K562 (cell line): ENCODE results near the gene SLC11A1. TPM values are rescaled to one million over a fixed set of nuclear protein-coding genes. Genes with fewer than 3 reads are reported as not detected.

Experiments
- ARID1B ChIP-seq: fragments of 450-650 bp; IDR thresholded peaks from 2 replicates; pipeline ENCODE4 v1.6.1; 2016; ENCODE audit warnings: antibody characterized with exemption, mild to moderate bottlenecking, inconsistent platforms
- CBX1 ChIP-seq: sonication (generic); IDR thresholded peaks from 2 replicates; pipeline ENCODE4 v1.6.1; 2016; ENCODE audit warnings: antibody characterized with exemption, low read depth, mild to moderate bottlenecking
- CREBBP ChIP-seq: IDR thresholded peaks from one replicate; pipeline ENCODE4 v1.6.1; 2012; ENCODE audit warnings: low read depth, mild to moderate bottlenecking, control low read depth, inconsistent platforms, low read length
- EP400 ChIP-seq: fragments of 450-650 bp; IDR thresholded peaks from 2 replicates; pipeline ENCODE4 v1.6.1; 2017; ENCODE audit warnings: antibody characterized with exemption, mild to moderate bottlenecking, moderate library complexity
- ERF ChIP-seq: fragments of 450-650 bp; formaldehyde crosslinking; IDR thresholded peaks from 2 replicates; pipeline ENCODE4 v1.4.0; 2020; ENCODE audit warnings: mild to moderate bottlenecking, mixed read lengths
- HDAC2 ChIP-seq: fragments of 450-650 bp; IDR thresholded peaks from 2 replicates; pipeline ENCODE4 v1.6.1; 2016; ENCODE audit warnings: mild to moderate bottlenecking
- HMG20A ChIP-seq: fragments of 450-650 bp; formaldehyde crosslinking; conservative IDR thresholded peaks from 2 replicates; pipeline ENCODE4 v1.4.0; 2020; ENCODE audit warnings: mild to moderate bottlenecking, mixed read lengths
- IFI16 ChIP-seq: fragments of 250-450 bp; sonication (Bioruptor Pico); IDR thresholded peaks from 2 replicates; pipeline ENCODE4 v2.1.2; 2022; ENCODE audit warnings: mild to moderate bottlenecking, inconsistent platforms
- POU5F1 ChIP-seq: fragments of 150-350 bp; IDR thresholded peaks from 2 replicates; pipeline ENCODE4 v1.6.1; 2014; ENCODE audit warnings: borderline replicate concordance, low read length, low read depth, mild to moderate bottlenecking; ENCODE audit not compliant: partially characterized antibody
- RAD21 ChIP-seq, 2 experiments: fragments of 250-450 bp in 1 of 2; fragments of 450-650 bp in 1 of 2; sonication (Bioruptor Pico) in 1 of 2; formaldehyde crosslinking in 1 of 2; IDR thresholded peaks in 1 of 2; conservative IDR thresholded peaks in 1 of 2; 2 replicates each; pipeline versions ENCODE4 v1.4.0 to v1.8.0; 2020 to 2022; ENCODE audit warnings: mild to moderate bottlenecking in 2 of 2, moderate library complexity in 1 of 2
- SAFB2 ChIP-seq: fragments of 200-400 bp; formaldehyde crosslinking; IDR thresholded peaks from 2 replicates; pipeline ENCODE4 v1.6.1; 2018; ENCODE audit warnings: borderline replicate concordance, low read length, low read depth, moderate library complexity; ENCODE audit not compliant: severe bottlenecking
- STAT5B ChIP-seq: fragments of 250-450 bp; sonication (Bioruptor Pico); IDR thresholded peaks from 2 replicates; pipeline ENCODE4 v1.8.0; 2021; ENCODE audit warnings: mild to moderate bottlenecking, inconsistent platforms
- ZC3H4 ChIP-seq: sonication (generic); formaldehyde crosslinking; IDR thresholded peaks from 2 replicates; pipeline ENCODE4 v1.9.0; 2021; ENCODE audit warnings: missing genetic modification reagents, borderline replicate concordance
- ZNF551 ChIP-seq: fragments of 250-450 bp; sonication (Bioruptor Pico); IDR thresholded peaks from 2 replicates; pipeline ENCODE4 v1.5.0; 2021; ENCODE audit warnings: mild to moderate bottlenecking, moderate library complexity
- polyA plus RNA-seq, 8 experiments: library from polyadenylated mRNA; depleted of rRNA in 4 of 8; stranded (reverse) in 5 of 8; unstranded in 3 of 8; fragments of >200 nt; fragmentation: Nextera tagmentation in 2 of 8; fragmentation: Illumina TruSeq in 1 of 8; extraction: Ambion mirVana in 2 of 8; extraction: Trizol in 1 of 8; gene quantifications; 2 replicates each; pipeline versions ENCODE4 v1.2.1 to v1.2.3, GENCODE V29; 2011 to 2014; ENCODE audit warnings: inconsistent platforms in 1 of 8, missing spikeins in 1 of 8
- total RNA-seq, 7 experiments: library from RNA; depleted of rRNA in 6 of 7; stranded (reverse); fragments of >200 nt in 6 of 7; fragmentation: Illumina TruSeq in 2 of 7; extraction: Trizol in 2 of 7; gene quantifications; 2 replicates each; pipeline versions ENCODE4 v1.2.1 to v1.2.3, GENCODE V29; 2011 to 2021; ENCODE audit warnings: low replicate concordance in 1 of 7
- TF ChIP-seq, protein P1 (sequence below), 2 experiments: fragments of 450-650 bp in 1 of 2; IDR thresholded peaks; 2 replicates each; pipeline ENCODE4 v1.6.1; 2011 to 2017; ENCODE audit warnings: low read depth in 2 of 2, antibody characterized with exemption in 1 of 2, borderline replicate concordance in 1 of 2, low read length in 1 of 2, mild to moderate bottlenecking in 1 of 2, mixed read lengths in 1 of 2; ENCODE audit not compliant: control insufficient read depth in 1 of 2
- TF ChIP-seq, protein P2 (sequence below): fragments of 450-650 bp; IDR thresholded peaks from 2 replicates; pipeline ENCODE4 v1.7.1; 2018; ENCODE audit warnings: mild to moderate bottlenecking, low read depth; ENCODE audit not compliant: partially characterized antibody
- TF ChIP-seq, protein P3 (sequence below): sonication (generic); formaldehyde crosslinking; IDR thresholded peaks from 2 replicates; pipeline ENCODE4 v1.8.1; 2023; ENCODE audit warnings: mild to moderate bottlenecking, missing genetic modification reagents

Gene SLC11A1
- total and polyA plus RNA-seq, 9 of the 15 experiments (the other 6 are each of a cell fraction or from before 2014, with no cell fraction given): 0.35 to 1.6 (median 0.65) TPM

DNA sequence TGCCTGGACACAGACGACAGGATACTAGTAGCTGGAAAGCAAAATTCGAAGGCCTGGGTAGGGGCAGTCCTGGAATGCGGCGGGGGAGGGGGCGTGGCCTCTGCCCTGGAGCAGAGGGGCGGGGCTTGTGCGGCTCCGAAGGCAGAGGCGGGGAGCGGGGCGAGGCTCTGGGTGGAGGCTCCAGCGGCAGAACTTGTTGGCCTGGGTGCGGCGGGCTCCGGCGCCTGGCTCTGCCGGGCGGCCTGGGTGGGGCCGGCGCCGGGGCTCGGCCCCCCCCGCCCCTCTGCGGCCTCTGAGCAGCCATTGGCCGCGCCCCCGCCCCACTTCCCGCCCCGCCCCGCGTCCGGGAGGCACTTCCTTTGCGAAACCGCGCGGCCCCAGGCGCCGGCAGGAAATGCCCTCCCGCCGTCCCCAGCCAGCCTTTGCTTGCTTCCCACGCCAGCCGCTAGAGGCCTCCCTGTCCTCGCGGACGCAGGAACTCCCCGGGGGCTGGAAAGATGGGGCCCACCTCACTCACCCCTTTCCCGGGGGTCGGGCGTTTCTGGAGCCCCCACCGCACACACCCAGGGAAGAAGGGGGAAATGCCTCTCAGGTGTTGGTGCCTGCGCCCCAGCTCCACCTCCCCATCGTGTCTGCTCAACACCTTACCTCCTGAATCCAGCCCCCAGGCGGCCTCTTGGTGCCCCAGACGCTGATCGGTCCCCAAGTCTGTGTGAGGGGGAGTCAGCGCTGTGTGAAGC, 24.3 kb downstream of the SLC11A1 start (continued):
- TF ChIP-seq HMG20A (no peak), ZC3H4 (CRISPR knock-in tag) (no peak), ZNF551 (CRISPR knock-in tag) (no peak), IFI16 (CRISPR knock-in tag) (no peak), EP400 (peak; percentile 63; the same call in 1 of the 2 replicates), CBX1 (peak; percentile 73), ERF (CRISPR knock-in tag) (peak; percentile 84; the same call in 1 of the 2 replicates), STAT5B (no peak), HDAC2 (no peak), RAD21 (CRISPR knock-in tag; conservative IDR thresholded peaks at IDR 0.05 in 1 of 2, IDR thresholded peaks at IDR 0.05 in 1 of 2) (peak; percentile 67 to 69), CREBBP (no peak), POU5F1 (no peak), SAFB2 (no peak), ARID1B (peak; percentile 32; the same call in 1 of the 2 replicates)
- TF ChIP-seq, protein P1, sequence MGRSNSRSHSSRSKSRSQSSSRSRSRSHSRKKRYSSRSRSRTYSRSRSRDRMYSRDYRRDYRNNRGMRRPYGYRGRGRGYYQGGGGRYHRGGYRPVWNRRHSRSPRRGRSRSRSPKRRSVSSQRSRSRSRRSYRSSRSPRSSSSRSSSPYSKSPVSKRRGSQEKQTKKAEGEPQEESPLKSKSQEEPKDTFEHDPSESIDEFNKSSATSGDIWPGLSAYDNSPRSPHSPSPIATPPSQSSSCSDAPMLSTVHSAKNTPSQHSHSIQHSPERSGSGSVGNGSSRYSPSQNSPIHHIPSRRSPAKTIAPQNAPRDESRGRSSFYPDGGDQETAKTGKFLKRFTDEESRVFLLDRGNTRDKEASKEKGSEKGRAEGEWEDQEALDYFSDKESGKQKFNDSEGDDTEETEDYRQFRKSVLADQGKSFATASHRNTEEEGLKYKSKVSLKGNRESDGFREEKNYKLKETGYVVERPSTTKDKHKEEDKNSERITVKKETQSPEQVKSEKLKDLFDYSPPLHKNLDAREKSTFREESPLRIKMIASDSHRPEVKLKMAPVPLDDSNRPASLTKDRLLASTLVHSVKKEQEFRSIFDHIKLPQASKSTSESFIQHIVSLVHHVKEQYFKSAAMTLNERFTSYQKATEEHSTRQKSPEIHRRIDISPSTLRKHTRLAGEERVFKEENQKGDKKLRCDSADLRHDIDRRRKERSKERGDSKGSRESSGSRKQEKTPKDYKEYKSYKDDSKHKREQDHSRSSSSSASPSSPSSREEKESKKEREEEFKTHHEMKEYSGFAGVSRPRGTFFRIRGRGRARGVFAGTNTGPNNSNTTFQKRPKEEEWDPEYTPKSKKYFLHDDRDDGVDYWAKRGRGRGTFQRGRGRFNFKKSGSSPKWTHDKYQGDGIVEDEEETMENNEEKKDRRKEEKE (IDR thresholded peaks at IDR 0.05; ENCODE audit: borderline replicate concordance in 1 of 2, control insufficient read depth in 1 of 2, low read depth in 2 of 2, low read length in 1 of 2): 0 out of 4 replicates have a peak, but pooled peaks of 1 of the 2 experiments have one; percentile 69
- TF ChIP-seq, protein P2, sequence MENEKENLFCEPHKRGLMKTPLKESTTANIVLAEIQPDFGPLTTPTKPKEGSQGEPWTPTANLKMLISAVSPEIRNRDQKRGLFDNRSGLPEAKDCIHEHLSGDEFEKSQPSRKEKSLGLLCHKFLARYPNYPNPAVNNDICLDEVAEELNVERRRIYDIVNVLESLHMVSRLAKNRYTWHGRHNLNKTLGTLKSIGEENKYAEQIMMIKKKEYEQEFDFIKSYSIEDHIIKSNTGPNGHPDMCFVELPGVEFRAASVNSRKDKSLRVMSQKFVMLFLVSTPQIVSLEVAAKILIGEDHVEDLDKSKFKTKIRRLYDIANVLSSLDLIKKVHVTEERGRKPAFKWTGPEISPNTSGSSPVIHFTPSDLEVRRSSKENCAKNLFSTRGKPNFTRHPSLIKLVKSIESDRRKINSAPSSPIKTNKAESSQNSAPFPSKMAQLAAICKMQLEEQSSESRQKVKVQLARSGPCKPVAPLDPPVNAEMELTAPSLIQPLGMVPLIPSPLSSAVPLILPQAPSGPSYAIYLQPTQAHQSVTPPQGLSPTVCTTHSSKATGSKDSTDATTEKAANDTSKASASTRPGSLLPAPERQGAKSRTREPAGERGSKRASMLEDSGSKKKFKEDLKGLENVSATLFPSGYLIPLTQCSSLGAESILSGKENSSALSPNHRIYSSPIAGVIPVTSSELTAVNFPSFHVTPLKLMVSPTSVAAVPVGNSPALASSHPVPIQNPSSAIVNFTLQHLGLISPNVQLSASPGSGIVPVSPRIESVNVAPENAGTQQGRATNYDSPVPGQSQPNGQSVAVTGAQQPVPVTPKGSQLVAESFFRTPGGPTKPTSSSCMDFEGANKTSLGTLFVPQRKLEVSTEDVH: peak; percentile 51
- TF ChIP-seq, protein P3, sequence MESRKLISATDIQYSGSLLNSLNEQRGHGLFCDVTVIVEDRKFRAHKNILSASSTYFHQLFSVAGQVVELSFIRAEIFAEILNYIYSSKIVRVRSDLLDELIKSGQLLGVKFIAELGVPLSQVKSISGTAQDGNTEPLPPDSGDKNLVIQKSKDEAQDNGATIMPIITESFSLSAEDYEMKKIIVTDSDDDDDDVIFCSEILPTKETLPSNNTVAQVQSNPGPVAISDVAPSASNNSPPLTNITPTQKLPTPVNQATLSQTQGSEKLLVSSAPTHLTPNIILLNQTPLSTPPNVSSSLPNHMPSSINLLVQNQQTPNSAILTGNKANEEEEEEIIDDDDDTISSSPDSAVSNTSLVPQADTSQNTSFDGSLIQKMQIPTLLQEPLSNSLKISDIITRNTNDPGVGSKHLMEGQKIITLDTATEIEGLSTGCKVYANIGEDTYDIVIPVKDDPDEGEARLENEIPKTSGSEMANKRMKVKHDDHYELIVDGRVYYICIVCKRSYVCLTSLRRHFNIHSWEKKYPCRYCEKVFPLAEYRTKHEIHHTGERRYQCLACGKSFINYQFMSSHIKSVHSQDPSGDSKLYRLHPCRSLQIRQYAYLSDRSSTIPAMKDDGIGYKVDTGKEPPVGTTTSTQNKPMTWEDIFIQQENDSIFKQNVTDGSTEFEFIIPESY (CRISPR knock-in tag): peak; percentile 31; the same call in 1 of the 2 replicates
